ENCODE data around the gene ZFAND3.

- TF ChIP-seq POLR2A (IDR thresholded peaks at IDR 0.05) = no peak
- TF ChIP-seq CTCF (IDR thresholded peaks at IDR 0.05 in 8 of 11, conservative IDR thresholded peaks at IDR 0.05 in 3 of 11) = no peak
- TF ChIP-seq POLR2AphosphoS5 (IDR thresholded peaks at IDR 0.05) = no peak
Measured at GRCh38 chr6:38149531-38149930, 330.0 kb downstream of the ZFAND3 start.

Data from spleen (tissue), 7 donors.